HG03439 (cell line): ENCODE measurements around the gene NPRL2.

Experiments used
- ATAC-seq: cut with Tn5 transposase; IDR thresholded peaks from one replicate; pipeline ENCODE4 v1.9.1; 2021; ENCODE audit warnings: mild to moderate bottlenecking, moderate library complexity; ENCODE audit not compliant: unreplicated experiment

The NPRL2 gene

GRCh38 chr3:50373146-50374051 lies 22.8 kb upstream of the NPRL2 start:
- no peak for ATAC-seq

DNA sequence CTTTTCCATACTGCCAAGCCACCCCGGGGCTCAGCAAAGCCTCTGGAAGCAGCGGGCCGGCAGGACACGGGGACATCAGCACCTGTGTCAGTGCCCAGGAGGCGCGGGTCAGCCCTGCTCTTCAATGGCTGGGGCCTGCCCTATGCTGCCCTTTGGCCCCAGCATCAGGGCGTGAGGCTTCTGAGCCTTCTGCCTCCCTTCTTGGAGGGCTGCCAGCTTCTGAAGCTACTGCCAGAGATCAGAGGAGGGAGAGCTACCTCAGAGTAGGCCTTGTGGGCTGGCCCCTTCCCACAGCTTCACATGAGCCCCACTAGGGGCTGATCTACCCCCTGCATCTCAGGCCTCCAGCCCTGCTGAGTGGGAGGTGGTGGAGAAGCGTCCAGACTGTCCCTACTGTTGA lies 21.8 kb upstream of the NPRL2 start:
- no peak for ATAC-seq

DNA sequence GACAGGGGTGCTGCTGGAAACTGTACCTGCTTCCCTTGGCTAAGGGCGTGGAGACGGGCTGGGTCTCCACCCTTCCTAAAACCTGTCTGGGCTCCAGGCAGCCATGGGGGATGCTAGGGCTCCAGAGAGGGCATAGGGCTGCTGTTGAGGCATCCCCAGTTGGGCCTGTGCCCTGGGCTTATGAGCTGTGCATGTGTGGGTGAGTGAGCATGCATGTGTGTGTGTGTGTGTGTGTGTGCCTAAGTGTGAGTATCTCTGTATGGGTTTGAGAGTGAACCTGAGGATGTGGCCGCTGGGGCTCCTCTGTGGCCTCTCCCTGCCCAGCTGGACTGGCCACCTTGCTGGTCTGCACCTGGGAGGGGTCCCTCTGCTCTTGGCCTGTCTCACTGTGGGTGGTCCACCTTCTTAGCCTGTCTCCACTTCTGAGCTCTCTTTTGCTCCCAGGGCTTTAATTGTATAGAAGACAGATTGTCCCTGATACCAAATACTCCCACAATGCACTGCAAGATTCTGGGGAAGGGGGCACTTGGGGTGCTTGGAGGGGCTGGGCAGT lies 20.6 kb upstream of the NPRL2 start:
- no peak for ATAC-seq

DNA sequence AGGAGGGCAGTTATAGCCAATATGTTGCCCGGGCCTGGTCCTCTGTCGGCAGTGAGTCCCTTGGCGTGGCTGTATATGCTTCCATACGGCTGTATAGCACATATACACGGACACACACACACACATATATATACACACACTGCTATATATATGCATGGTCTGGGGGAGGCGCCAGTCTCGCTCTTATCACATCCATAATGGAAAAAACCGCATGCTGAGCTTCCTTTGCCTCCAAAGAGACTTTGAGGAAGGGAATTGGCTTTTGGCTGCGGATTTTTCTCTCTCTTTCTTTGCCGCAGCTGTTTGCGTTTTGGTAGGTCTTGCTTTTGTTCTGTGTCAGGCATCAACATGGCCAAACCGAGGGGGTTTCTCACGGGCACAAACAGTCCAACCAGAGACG lies 20.0 kb upstream of the NPRL2 start:
- no peak for ATAC-seq

GRCh38 chr3:50369012-50369670 lies 18.6 kb upstream of the NPRL2 start:
- ATAC-seq: no peak

GRCh38 chr3:50365842-50366220 lies 15.3 kb upstream of the NPRL2 start:
- ATAC-seq: no peak

GRCh38 chr3:50365080-50365841 lies 14.7 kb upstream of the NPRL2 start:
- peak; percentile 94 for ATAC-seq

DNA sequence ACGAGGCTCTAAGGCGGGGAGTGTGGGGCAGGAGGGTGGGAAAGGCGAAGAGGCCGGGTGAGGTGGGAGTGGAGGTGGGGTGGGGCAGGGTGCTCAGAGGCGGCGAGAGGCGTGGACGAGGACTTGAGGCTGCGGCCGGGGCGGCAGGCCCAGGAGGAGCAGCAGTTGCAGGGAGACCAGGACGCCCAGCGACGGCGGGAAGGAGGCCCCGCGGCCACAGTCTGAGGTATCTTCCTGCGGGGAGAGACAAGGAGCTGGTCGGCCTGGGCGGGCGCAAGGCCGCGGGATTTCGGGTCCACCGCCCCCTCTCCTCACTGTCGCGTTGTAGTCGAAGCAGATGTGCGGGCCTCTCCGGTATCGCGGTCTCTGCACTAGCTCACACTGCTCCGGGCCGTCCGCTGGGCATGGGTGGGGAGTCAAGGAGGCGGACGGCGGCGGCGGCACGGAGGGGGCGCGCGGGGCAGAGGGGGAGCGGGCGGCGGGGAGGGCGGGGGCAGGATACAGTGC lies 14.1 kb upstream of the NPRL2 start:
- ATAC-seq: peak; percentile 6

DNA sequence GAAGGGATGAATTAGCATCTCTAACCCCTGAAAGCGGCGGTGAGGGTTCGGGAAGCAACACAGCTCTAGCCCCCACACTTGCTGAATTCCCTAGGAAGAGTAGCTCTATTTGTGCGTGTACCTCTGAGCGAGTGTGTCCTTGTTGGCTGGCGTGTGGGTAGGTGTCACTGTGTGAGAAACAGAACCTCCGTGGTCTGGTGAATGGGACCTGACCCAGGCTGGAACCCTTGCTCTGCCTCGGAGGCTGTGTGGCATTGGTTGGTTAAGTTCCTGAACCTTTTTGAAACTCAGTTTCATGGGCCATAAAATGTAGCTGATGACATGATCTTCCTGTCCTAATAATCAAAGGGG lies 9.2 kb upstream of the NPRL2 start:
- peak; percentile 11 for ATAC-seq

DNA sequence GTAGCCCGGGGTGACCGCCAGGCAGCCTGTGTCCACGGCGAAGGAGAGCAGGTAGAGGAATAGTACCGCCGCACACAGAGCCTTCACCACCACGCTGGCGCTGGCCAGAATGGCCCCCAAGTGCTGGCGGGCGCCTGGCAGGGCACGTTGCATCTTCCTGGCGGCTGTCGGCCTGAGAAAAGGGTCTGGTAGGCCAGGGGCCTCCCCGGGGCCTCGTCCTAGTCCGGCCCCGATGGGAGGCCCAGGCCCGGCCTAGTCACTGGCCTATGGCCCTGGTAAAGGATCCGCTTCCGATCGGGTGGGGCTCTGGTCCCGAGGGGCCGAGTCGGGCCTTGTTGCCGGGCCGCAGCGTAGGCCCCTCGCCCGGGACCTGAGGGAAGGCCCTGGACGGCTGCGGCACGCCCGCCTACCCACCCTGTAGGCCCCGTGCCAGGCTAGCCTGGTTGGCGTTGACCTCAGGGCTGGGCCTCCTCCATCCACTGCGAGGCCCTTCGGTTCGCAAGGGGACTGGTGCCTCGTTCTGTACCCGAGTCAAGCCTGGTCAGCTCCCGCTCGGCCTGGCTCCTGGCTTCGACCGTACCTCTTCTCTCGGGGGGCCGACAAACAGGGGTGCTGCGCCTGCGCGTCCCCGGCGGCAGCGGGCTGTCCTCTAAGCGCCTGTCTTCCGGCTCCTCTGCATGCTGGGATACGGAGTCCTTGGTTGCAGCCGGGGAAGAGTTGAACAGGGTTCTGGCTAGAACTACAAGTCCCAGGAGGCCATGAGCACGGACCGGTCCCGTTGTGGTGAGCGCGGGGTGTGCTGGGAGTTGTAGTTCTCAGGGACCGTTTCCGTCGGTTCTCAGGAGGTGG lies 8.6 kb upstream of the NPRL2 start, which contains the start of gene TMEM115:
TMEM115 (minus strand) TSS at position 611 of the 849 bp plus-strand sequence; CDS start at position 153, 458 bp downstream.
- ATAC-seq: peak; percentile 95

DNA sequence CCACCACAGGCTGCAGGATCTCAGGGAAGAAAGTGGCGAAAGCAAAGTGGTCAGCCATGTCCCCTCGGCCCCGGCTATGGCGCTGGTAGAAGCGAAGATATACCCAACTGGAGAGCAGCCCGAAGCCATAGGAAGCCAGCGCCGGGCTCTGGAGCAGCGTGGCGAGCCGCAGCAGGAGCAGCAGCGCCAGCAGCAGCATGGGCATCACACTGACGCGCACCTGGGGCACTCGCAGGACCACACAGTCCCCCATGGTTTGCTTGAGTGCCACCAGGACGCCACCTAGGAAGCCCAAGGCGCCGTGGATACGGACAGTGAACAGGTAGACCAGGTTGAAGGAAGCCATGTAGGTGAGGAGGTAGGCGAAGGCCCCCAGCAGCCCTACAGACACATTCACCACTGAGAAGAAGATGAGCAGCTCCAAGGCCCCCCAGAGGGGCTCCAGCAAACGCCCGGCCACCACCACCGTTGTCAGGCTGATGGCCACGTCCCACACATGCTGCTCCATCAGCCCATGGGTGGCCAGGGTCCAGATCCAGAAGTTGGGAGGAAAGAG lies 7.9 kb upstream of the NPRL2 start:
- ATAC-seq: no peak

- no peak for ATAC-seq
These were observed 6.9 kb upstream of the NPRL2 start for GRCh38 chr3:50357481-50357880.

DNA sequence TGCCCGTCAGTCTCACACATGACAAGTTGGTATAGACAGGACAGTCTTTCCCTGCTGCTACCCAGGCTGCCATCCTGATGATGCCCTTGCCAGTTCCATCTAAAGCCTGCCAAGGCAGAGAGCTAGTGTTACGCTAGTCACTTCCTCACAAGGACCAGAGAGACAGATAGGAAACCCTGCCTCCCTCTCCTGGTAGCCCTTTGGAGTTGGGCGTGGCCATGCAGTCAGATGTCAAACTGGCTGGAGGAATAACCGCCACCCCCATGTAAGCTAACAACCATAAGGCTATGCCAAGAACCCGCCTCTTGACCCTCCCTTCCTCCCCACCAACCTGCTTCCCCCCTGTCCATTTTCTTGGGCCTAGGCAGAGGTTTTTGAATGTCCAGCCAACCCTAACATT lies 6.0 kb upstream of the NPRL2 start:
- ATAC-seq: no peak

DNA sequence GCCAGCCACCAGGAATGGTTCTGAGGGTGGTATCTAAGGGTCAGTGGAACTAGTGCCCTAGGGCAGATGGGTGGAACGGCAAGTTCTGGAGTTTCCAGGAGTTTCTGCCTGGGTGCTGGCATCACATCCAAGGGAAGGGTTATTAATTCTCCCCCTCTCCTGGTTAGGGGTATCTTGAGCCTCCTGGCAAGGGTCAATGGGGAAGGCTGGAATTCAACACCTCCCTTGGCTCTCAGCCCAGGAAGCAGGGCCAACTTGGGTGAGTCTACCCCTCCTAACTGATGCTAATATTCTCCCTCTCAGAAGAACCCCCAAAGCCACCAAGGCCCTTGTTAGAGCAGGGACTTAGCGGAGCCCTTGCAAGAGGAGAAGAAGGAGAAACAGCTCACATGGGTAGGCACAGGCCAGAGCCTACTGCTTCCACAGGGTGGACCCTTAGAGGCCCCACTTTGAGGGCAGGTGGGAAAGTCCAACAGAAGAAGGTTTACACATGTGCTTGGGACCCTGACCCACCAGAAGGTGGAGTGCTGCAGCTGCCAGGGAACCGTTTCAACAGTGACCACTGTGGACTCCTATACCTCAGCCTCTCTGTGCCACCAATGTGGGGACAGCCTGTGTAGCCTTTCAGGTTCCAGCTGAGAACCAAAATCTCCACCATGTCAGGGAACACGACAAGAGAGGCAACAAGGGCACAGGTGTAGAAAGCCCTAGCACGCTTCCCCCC lies 5.4 kb upstream of the NPRL2 start:
- no peak for ATAC-seq

DNA sequence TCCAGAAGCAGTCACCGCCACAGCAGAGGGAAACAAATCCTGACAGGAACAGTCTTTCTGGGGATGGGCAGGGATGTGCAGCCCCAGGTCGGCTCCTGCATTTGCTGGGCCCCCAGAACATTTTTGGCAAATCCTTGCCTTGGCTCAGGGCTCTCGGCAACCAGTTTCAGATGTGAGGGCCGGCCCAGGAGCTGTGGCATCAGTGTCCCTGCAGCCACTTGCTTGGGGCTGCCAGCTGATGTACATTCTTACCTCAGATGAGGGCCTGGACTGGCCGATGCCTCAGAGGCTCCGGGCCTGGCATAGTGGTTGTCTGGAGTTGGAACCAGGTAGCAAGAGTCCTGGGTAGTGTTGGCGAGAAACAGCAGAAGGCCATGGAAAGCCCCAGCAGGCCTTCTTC lies 4.3 kb upstream of the NPRL2 start:
- no peak for ATAC-seq

GRCh38 chr3:50354186-50354764 lies 3.7 kb upstream of the NPRL2 start:
- ATAC-seq: no peak

GRCh38 chr3:50353245-50354004 lies 2.9 kb upstream of the NPRL2 start:
- no peak for ATAC-seq

DNA sequence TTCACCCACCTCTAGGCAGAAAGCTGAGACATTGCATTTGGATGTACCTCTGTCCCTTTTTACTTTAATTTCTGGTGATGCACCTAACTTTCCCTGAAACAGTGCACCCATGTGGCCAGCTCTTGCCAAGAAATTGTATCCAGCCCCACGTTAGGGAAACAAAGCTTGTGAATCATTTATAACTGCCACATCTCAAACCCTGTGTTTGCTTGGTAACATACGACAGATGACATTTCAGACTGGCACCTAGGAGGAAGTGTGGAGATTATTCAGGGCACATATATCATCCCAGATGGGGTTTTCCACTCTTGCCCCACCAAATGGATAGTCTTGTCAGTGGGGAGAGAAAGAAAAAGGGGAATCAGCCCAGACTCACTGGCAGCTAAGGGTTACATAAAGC lies 2.2 kb upstream of the NPRL2 start:
- ATAC-seq: no peak
